Endothelial cell (in vitro differentiated cells): ENCODE data around the gene TRIM66. TPM values are rescaled to one million over a fixed set of nuclear protein-coding genes. Genes with fewer than 3 reads are reported as not detected.

ENCODE experiments used
- DNase-seq: peaks from one replicate; pipeline ENCODE4 v3.0.0; 2021; ENCODE audit warnings: low spot score
- H3K27ac Mint-ChIP-seq: one replicate; pipeline ENCODE4 v1.8.0; 2021; ENCODE audit warnings: mixed read lengths, inconsistent platforms; ENCODE audit not compliant: unreplicated experiment
- H3K27me3 Mint-ChIP-seq: one replicate; pipeline ENCODE4 v1.8.0; 2021; ENCODE audit warnings: mild to moderate bottlenecking, moderate library complexity, mixed read lengths, inconsistent platforms; ENCODE audit not compliant: unreplicated experiment
- H3K36me3 Mint-ChIP-seq: one replicate; pipeline ENCODE4 v1.8.0; 2021; ENCODE audit warnings: mild to moderate bottlenecking, low read depth, mixed read lengths, inconsistent platforms; ENCODE audit not compliant: unreplicated experiment
- H3K4me1 Mint-ChIP-seq: one replicate; pipeline ENCODE4 v1.8.0; 2021; ENCODE audit warnings: mild to moderate bottlenecking, mixed read lengths, inconsistent platforms; ENCODE audit not compliant: unreplicated experiment
- H3K4me3 Mint-ChIP-seq: one replicate; pipeline ENCODE4 v1.8.0; 2021; ENCODE audit warnings: mild to moderate bottlenecking, mixed read lengths, inconsistent platforms; ENCODE audit not compliant: unreplicated experiment
- H3K9me3 Mint-ChIP-seq: one replicate; pipeline ENCODE4 v1.8.0; 2021; ENCODE audit warnings: mixed read lengths, inconsistent platforms; ENCODE audit not compliant: unreplicated experiment
- total RNA-seq: library from RNA; stranded (reverse); fragmentation: NEBNext Ultra II Directional; extraction: Animal tissue kit (Norgen Biotek cat#: 25700); gene quantifications from one replicate; pipeline ENCODE4 v1.2.1, GENCODE V29; 2021; ENCODE audit not compliant: unreplicated experiment
- TF ChIP-seq, protein P1 (sequence below): fragments of 200-600 bp; sonication (generic); IDR thresholded peaks from one replicate; pipeline ENCODE4 v1.5.0; 2021; ENCODE audit warnings: antibody characterized with exemption; ENCODE audit not compliant: unreplicated experiment

TRIM66 gene
- total RNA-seq, 1 donor from 2014 or later = 11.4 TPM

DNA sequence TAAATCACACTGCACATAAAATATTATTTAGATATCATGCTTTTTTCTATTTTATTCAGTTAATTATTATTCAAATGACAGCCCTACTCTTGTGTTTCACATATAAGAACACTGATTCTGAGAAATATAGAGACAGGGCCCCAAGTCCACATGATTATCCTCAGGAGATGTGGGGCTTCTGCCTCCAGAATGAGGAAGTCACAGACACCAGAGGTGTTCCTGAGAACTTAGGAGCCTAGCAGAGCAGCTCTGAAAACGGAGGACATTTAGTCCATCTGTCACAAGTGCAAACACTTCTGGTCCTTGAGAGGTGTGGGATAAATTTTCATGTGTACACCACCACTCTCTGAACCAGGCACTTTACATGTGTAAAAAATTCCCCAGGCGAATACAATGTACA, 26.2 kb downstream of the TRIM66 start:
- peaks cover 7% of the 10 kb centered on the region for H3K4me1 Mint-ChIP-seq
- no peak for DNase-seq
- H3K27me3 Mint-ChIP-seq = peaks cover 3% of the 10 kb centered on the region
- H3K27ac Mint-ChIP-seq = no peak overlapping the region
- TF ChIP-seq, protein P1, sequence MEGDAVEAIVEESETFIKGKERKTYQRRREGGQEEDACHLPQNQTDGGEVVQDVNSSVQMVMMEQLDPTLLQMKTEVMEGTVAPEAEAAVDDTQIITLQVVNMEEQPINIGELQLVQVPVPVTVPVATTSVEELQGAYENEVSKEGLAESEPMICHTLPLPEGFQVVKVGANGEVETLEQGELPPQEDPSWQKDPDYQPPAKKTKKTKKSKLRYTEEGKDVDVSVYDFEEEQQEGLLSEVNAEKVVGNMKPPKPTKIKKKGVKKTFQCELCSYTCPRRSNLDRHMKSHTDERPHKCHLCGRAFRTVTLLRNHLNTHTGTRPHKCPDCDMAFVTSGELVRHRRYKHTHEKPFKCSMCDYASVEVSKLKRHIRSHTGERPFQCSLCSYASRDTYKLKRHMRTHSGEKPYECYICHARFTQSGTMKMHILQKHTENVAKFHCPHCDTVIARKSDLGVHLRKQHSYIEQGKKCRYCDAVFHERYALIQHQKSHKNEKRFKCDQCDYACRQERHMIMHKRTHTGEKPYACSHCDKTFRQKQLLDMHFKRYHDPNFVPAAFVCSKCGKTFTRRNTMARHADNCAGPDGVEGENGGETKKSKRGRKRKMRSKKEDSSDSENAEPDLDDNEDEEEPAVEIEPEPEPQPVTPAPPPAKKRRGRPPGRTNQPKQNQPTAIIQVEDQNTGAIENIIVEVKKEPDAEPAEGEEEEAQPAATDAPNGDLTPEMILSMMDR = no peak
- H3K36me3 Mint-ChIP-seq = peaks cover 3% of the 10 kb centered on the region
- H3K4me3 Mint-ChIP-seq = no peak overlapping the region
- H3K9me3 Mint-ChIP-seq = no peaks in the 10 kb centered on the region

GRCh38 chr11:8654503-8654902, 28.0 kb downstream of the TRIM66 start:
- no peaks in the 10 kb centered on the region for H3K9me3 Mint-ChIP-seq
- no peak overlapping the region for H3K27ac Mint-ChIP-seq
- no peak overlapping the region for H3K4me3 Mint-ChIP-seq
- no peaks in the 10 kb centered on the region for H3K36me3 Mint-ChIP-seq
- H3K27me3 Mint-ChIP-seq = no peaks in the 10 kb centered on the region
- no peak for DNase-seq
- TF ChIP-seq, protein P1 = no peak
- H3K4me1 Mint-ChIP-seq = peaks cover 18% of the 10 kb centered on the region

DNA sequence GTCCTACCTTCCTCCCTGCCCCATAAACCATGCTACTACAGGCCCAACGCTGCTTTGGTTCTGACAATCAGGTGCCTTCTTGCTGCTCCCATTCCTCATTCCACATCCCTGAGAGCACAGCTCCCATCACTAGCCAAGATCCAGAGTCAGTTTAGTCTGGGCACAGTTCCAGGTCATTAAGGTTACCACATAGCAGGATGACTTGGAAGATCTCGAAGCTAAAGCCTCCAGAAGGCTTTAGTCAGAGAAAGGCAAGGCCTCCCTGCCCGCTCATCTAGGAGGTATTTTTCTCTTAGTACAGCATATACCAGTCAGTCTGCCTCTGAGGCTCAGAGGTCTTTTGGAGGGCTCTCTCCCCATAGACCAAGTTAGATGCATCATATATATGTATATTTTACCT, 30.3 kb downstream of the TRIM66 start:
- TF ChIP-seq, protein P1 = no peak
- no peak overlapping the region for H3K4me3 Mint-ChIP-seq
- no peaks in the 10 kb centered on the region for H3K36me3 Mint-ChIP-seq
- peaks cover 20% of the 10 kb centered on the region for H3K4me1 Mint-ChIP-seq
- H3K27ac Mint-ChIP-seq = no peak overlapping the region
- H3K9me3 Mint-ChIP-seq = no peaks in the 10 kb centered on the region
- H3K27me3 Mint-ChIP-seq = no peaks in the 10 kb centered on the region
- DNase-seq = no peak

- DNase-seq = no peak
- Mint-ChIP-seq H3K4me3 (no peak overlapping the region), H3K4me1 (peaks cover 20% of the 10 kb centered on the region), H3K27ac (peak overlapping the region; percentile 43), H3K27me3 (no peaks in the 10 kb centered on the region), H3K9me3 (no peaks in the 10 kb centered on the region), H3K36me3 (no peaks in the 10 kb centered on the region)
- TF ChIP-seq, protein P1 = no peak
These were observed 32.0 kb downstream of the TRIM66 start for GRCh38 chr11:8650401-8650990.

- H3K27ac Mint-ChIP-seq = peak overlapping the region; percentile 30
- H3K4me3 Mint-ChIP-seq = no peak overlapping the region
- H3K36me3 Mint-ChIP-seq = no peaks in the 10 kb centered on the region
- no peaks in the 10 kb centered on the region for H3K27me3 Mint-ChIP-seq
- H3K9me3 Mint-ChIP-seq = no peaks in the 10 kb centered on the region
- TF ChIP-seq, protein P1 = no peak
- no peak for DNase-seq
- peaks cover 19% of the 10 kb centered on the region for H3K4me1 Mint-ChIP-seq
These were observed 33.1 kb downstream of the TRIM66 start for GRCh38 chr11:8649361-8649760.
